ENCODE results near the gene EVI5L. TPM values are rescaled to one million over a fixed set of nuclear protein-coding genes. Genes with fewer than 3 reads are reported as not detected.
A peak's percentile ranks its signal among the peaks of the same experiment; 100 is the strongest.

The EVI5L gene
- total and polyA plus RNA-seq, 2 of the 8 experiments (the other 6 are each of a cell fraction or from before 2014, with no cell fraction given), result 7.2 to 11.0 TPM

DNA sequence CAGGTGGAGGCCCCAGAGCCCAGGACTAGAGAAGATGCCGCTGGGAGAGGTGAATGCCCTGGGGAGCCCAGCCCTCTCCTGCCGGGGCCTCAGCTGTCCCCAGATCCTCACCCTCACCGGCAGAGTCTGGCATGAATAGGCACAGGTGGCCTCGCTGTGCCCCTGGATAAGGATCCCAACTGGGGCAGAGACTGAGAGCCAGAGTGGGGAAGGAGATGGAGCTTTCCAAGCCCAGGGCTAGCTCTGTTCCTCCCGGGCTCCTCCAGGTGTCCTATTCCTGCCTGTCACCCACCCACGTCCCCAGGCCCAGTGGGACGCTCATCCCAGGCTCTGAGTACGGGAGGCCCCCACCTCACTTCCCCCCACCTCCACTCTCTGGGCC is 27.7 kb downstream of the EVI5L start:
- Histone ChIP-seq H4K91ac (replicated peaks; ENCODE audit: insufficient read length, low read length) (no peak overlapping the region), H4K20me1 (replicated peaks in 1 of 2; ENCODE audit: control insufficient read depth in 1 of 2, insufficient read depth in 2 of 2, low read length in 2 of 2) (peaks cover 0 to 4% of the 10 kb centered on the region in 2 experiments), H3K79me2 (ENCODE audit: control insufficient read depth in 1 of 2, insufficient read depth in 2 of 2, low read length in 2 of 2) (no peaks in the 10 kb centered on the region), H2BK5ac (ENCODE audit: low read depth, low read length) (no peak overlapping the region; the same call in 1 of the 2 replicates), H3K79me1 (ENCODE audit: low read depth, low read length) (no peaks in the 10 kb centered on the region), H2AFZ (ENCODE audit: low read length) (no peak overlapping the region), H2BK15ac (ENCODE audit: low read length) (0 out of 2 replicates have a peak overlapping the region, but pooled peaks have one; percentile 40), H3K27me3 (replicated peaks in 1 of 4; ENCODE audit: control insufficient read depth in 3 of 4, extremely low read depth in 1 of 4, insufficient read depth in 3 of 4, low read length in 3 of 4) (peaks cover 0 to 14% (median 10%) of the 10 kb centered on the region in 4 experiments; a peak in 5 of 7 replicates), H3K4me1 (replicated peaks in 1 of 4; ENCODE audit: control insufficient read depth in 3 of 4, insufficient read depth in 4 of 4, low read length in 3 of 4) (peaks cover 4 to 28% (median 17%) of the 10 kb centered on the region in 4 experiments; a peak in 6 of 7 replicates), H2BK12ac (ENCODE audit: low read depth, low read length) (no peak overlapping the region), H3K9me3 (ENCODE audit: insufficient read depth in 2 of 2, low read depth in 1 of 2, low read length in 1 of 2) (no peaks in the 10 kb centered on the region), H3K14ac (ENCODE audit: insufficient read length) (no peak overlapping the region), H3K23ac (ENCODE audit: insufficient read length) (no peak overlapping the region), H3K23me2 (ENCODE audit: low read depth, low read length) (peaks cover 12% of the 10 kb centered on the region; the same call in 1 of the 2 replicates), H3K4ac (replicated peaks; ENCODE audit: insufficient read length, low read depth, low read length) (no peak overlapping the region), H4K5ac (ENCODE audit: insufficient read length, low read depth, low read length) (no peak overlapping the region), H3K56ac (replicated peaks; ENCODE audit: insufficient read length, low read depth, low read length) (no peak overlapping the region), H2BK120ac (replicated peaks; ENCODE audit: low read depth, low read length) (no peak overlapping the region), H4K8ac (ENCODE audit: extremely low read depth, insufficient read depth, low read length) (peak overlapping the region; percentile 75), H3K36me3 (ENCODE audit: control insufficient read depth in 2 of 4, insufficient read depth in 4 of 4, low read length in 3 of 4) (no peaks in the 10 kb centered on the region), H3K27ac (ENCODE audit: low read depth, low read length) (no peak overlapping the region), H2AK5ac (ENCODE audit: low read depth, low read length) (no peak overlapping the region), H3K4me2 (ENCODE audit: insufficient read depth in 1 of 2, low read depth in 2 of 2, low read length in 2 of 2) (peak overlapping the region; percentile 43 to 82), H2BK20ac (ENCODE audit: low read length) (no peak overlapping the region), H3K18ac (ENCODE audit: extremely low read depth, low read length) (no peak overlapping the region), H3K9ac (replicated peaks in 1 of 4; ENCODE audit: extremely low read depth in 1 of 4, low read depth in 3 of 4, low read length in 3 of 4) (no peak overlapping the region), H3K4me3 (ENCODE audit: extremely low read depth in 1 of 4, insufficient read depth in 2 of 4, low read depth in 3 of 4, low read length in 4 of 4) (peak overlapping the region in 3 of 4 experiments; percentile 16 to 56 (median 17); a peak in 4 of 8 replicates)
- FAIRE-seq (no peak), DNase-seq (ENCODE audit: low read depth in 1 of 2, low spot score in 2 of 2) (no peak)
- CTCF ChIA-PET (ENCODE audit: partially characterized antibody), result interaction anchor here (0.8 to 11.2 kb wide), 19 partner anchors 11 to 503 kb away, joined by 3 to 112 read pairs (median 4); partner anchors contain the start of genes SNAPC2, TGFBR3L and TIMM44
- POLR2A ChIA-PET (ENCODE audit: partially characterized antibody), result interaction anchor here (0.5 to 3.1 kb wide), 17 partner anchors 9 to 291 kb away, joined by 3 to 18 read pairs (median 4); partner anchors contain the start of genes MAP2K7, SNAPC2, TIMM44 and TRAPPC5
- WGBS, 2 experiments (ENCODE audit: extremely low coverage in 1 of 2, insufficient coverage in 1 of 2, insufficient read length in 1 of 2, insufficient replicate concordance in 2 of 2, low coverage in 1 of 2, low lambda C conversion rate in 2 of 2, missing lambda C conversion rate in 1 of 2), result 65% methylated on average over 8 of the region's 8 CpGs; no CpG with 5 or more reads in 1 of the 2 experiments
- no peak for TF ChIP-seq GTF2F1 (IDR thresholded peaks at IDR 0.05; ENCODE audit: borderline replicate concordance, low read depth, low read length)
- no peak for TF ChIP-seq SIRT6 (IDR thresholded peaks at IDR 0.05; ENCODE audit: low read length)
- TF ChIP-seq TBP (IDR thresholded peaks at IDR 0.05; ENCODE audit: low read depth, low read length), result no peak
- no peak for TF ChIP-seq SP2 (IDR thresholded peaks at IDR 0.05; ENCODE audit: low read length)
- no peak for TF ChIP-seq RBBP5 (IDR thresholded peaks at IDR 0.05; ENCODE audit: borderline replicate concordance, low read depth, low read length)
- TF ChIP-seq, protein P1, sequence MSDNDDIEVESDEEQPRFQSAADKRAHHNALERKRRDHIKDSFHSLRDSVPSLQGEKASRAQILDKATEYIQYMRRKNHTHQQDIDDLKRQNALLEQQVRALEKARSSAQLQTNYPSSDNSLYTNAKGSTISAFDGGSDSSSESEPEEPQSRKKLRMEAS (IDR thresholded peaks at IDR 0.05), result no peak
